BE2C (cell line): Measurements from ENCODE around the gene SND1. TPM values are rescaled to one million over a fixed set of nuclear protein-coding genes. Genes with fewer than 3 reads are reported as not detected.
A peak's percentile ranks its signal among the peaks of the same experiment; 100 is the strongest.

ENCODE experiments used
- DNase-seq: peaks from one replicate; pipeline ENCODE4 v3.0.0-alpha.2; 2020
- H3K27me3 ChIP-seq: fragments of 250-450 bp; sonication (Bioruptor Pico); 2 replicates; pipeline ENCODE4 v1.5.1; 2020; ENCODE audit warnings: mild to moderate bottlenecking
- H3K36me3 ChIP-seq: fragments of 250-450 bp; sonication (Bioruptor Pico); 2 replicates; pipeline ENCODE4 v1.5.1; 2020; ENCODE audit warnings: mild to moderate bottlenecking
- H3K4me1 ChIP-seq: fragments of 250-450 bp; sonication (Bioruptor Pico); 2 replicates; pipeline ENCODE4 v1.5.1; 2020
- H3K4me3 ChIP-seq: 2 replicates; pipeline ENCODE4 v1.5.1; 2011; ENCODE audit warnings: low read depth, low read length
- H3K9me3 ChIP-seq: fragments of 250-450 bp; sonication (Bioruptor Pico); 2 replicates; pipeline ENCODE4 v1.5.1; 2020
- CTCF ChIP-seq: IDR thresholded peaks from 2 replicates; pipeline ENCODE4 v1.5.1; 2012; ENCODE audit warnings: mild to moderate bottlenecking, low read depth, low read length
- polyA plus RNA-seq: library from polyadenylated mRNA; unstranded; fragments of >200 nt; gene quantifications from one replicate; pipeline ENCODE4 v1.2.1, GENCODE V29; 2012; ENCODE audit warnings: low read depth, missing spikeins; ENCODE audit not compliant: insufficient read length, insufficient read depth

The SND1 gene
- polyA plus RNA-seq = 111 TPM

GRCh38 chr7:127651556-127652332 lies at the start of gene SND1:
Gene SND1 (plus strand): TSS chr7:127652194. CDS start chr7:127652374, 180 bp downstream.
- no peaks in the 10 kb centered on the region for H3K9me3 ChIP-seq
- peak within 1 kb of the TSS; percentile 86 for H3K4me3 ChIP-seq
- no peaks in the 10 kb centered on the region for H3K4me1 ChIP-seq
- no peak for TF ChIP-seq CTCF
- peak; percentile 99 for DNase-seq
- no peaks in the 10 kb centered on the region for H3K27me3 ChIP-seq
- H3K36me3 ChIP-seq = 0 out of 2 replicates have a peak, but pooled peaks cover under 1% of the 10 kb centered on the region

GRCh38 chr7:127608446-127608845 lies 43.5 kb upstream of the SND1 start:
- DNase-seq = no peak
- no peaks in the 10 kb centered on the region for H3K36me3 ChIP-seq
- no peak for TF ChIP-seq CTCF
- H3K4me3 ChIP-seq = no peak overlapping the region
- H3K27me3 ChIP-seq = no peaks in the 10 kb centered on the region
- H3K9me3 ChIP-seq = no peaks in the 10 kb centered on the region
- H3K4me1 ChIP-seq = no peaks in the 10 kb centered on the region

GRCh38 chr7:127609297-127609696 lies 42.7 kb upstream of the SND1 start:
- no peaks in the 10 kb centered on the region for H3K9me3 ChIP-seq
- no peak for TF ChIP-seq CTCF
- DNase-seq = no peak
- no peaks in the 10 kb centered on the region for H3K4me1 ChIP-seq
- no peaks in the 10 kb centered on the region for H3K27me3 ChIP-seq
- H3K36me3 ChIP-seq = no peaks in the 10 kb centered on the region
- H3K4me3 ChIP-seq = no peak overlapping the region

GRCh38 chr7:127612263-127612662 lies 39.7 kb upstream of the SND1 start:
- DNase-seq = no peak
- no peaks in the 10 kb centered on the region for H3K9me3 ChIP-seq
- H3K4me1 ChIP-seq = no peaks in the 10 kb centered on the region
- H3K36me3 ChIP-seq = no peaks in the 10 kb centered on the region
- no peak overlapping the region for H3K4me3 ChIP-seq
- TF ChIP-seq CTCF = no peak
- peaks cover 26% of the 10 kb centered on the region for H3K27me3 ChIP-seq

GRCh38 chr7:127616724-127617123 lies 35.3 kb upstream of the SND1 start:
- no peaks in the 10 kb centered on the region for H3K4me1 ChIP-seq
- H3K36me3 ChIP-seq = no peaks in the 10 kb centered on the region
- H3K27me3 ChIP-seq = peaks cover 62% of the 10 kb centered on the region
- no peak for TF ChIP-seq CTCF
- no peak overlapping the region for H3K4me3 ChIP-seq
- DNase-seq = no peak
- no peaks in the 10 kb centered on the region for H3K9me3 ChIP-seq

GRCh38 chr7:127618042-127618441 lies 34.0 kb upstream of the SND1 start, which contains the start of gene PAX4:
Gene PAX4 (minus strand): TSS chr7:127618142. CDS start chr7:127615928, 2,214 bp downstream.
- Histone ChIP-seq H3K36me3 (no peaks in the 10 kb centered on the region), H3K9me3 (no peaks in the 10 kb centered on the region), H3K4me3 (no peak within 1 kb of the TSS), H3K27me3 (peaks cover 69% of the 10 kb centered on the region), H3K4me1 (no peaks in the 10 kb centered on the region)
- DNase-seq = no peak
- TF ChIP-seq CTCF = no peak
